Caco-2 (cell line): ENCODE results near the gene ZBTB47. TPM values are rescaled to one million over a fixed set of nuclear protein-coding genes. Genes with fewer than 3 reads are reported as not detected.

Experiments
- BruUV-seq: library from RNA; stranded (reverse); fragments of 400-500 nt; replicated peaks from 2 replicates; lab custom pipeline; 2021; lab: Mats Ljungman, UMichigan
- CTCF ChIA-PET: fragments of 300-600 bp; sonication (Branson Sonifier 250); formaldehyde crosslinking; loops from one replicate; lab custom pipeline; 2022; ENCODE audit warnings: antibody characterized with exemption; lab: Charles Lee
- POLR2A ChIA-PET: fragments of 300-600 bp; sonication (Branson Sonifier 250); formaldehyde crosslinking; loops from one replicate; lab custom pipeline; 2022; ENCODE audit warnings: antibody characterized with exemption; lab: Charles Lee
- DNase-seq, 2 experiments: peaks; one replicate each; pipeline versions ENCODE4 v3.0.0 to v3.0.0-alpha.2; 2020 to 2022
- H3K27me3 ChIP-seq: replicated peaks from 2 replicates; pipeline ENCODE4 v1.6.0; 2011; ENCODE audit warnings: low read length; ENCODE audit not compliant: control insufficient read depth, insufficient read depth
- H3K36me3 ChIP-seq: 2 replicates; pipeline ENCODE4 v1.5.1; 2011; ENCODE audit warnings: low read length; ENCODE audit not compliant: control insufficient read depth, insufficient read depth
- H3K4me1 ChIP-seq: fragments of 250-450 bp; sonication (Bioruptor Pico); 2 replicates; pipeline ENCODE4 v1.5.1; 2020; ENCODE audit warnings: mild to moderate bottlenecking
- H3K4me3 ChIP-seq: 2 replicates; pipeline ENCODE4 v1.5.1; 2011; ENCODE audit warnings: low read depth, mild to moderate bottlenecking, control low read depth, low read length
- H3K9me3 ChIP-seq: fragments of 250-450 bp; sonication (Bioruptor Pico); 2 replicates; pipeline ENCODE4 v1.5.1; 2020; ENCODE audit warnings: mild to moderate bottlenecking, moderate library complexity
- H3K27ac Mint-ChIP-seq: one replicate; pipeline ENCODE4 v1.8.0; 2022; ENCODE audit warnings: mixed read lengths; ENCODE audit not compliant: unreplicated experiment
- H3K27me3 Mint-ChIP-seq: one replicate; pipeline ENCODE4 v1.8.0; 2022; ENCODE audit warnings: mixed read lengths; ENCODE audit not compliant: insufficient read depth, unreplicated experiment
- H3K36me3 Mint-ChIP-seq: one replicate; pipeline ENCODE4 v1.8.0; 2022; ENCODE audit warnings: mild to moderate bottlenecking, mixed read lengths; ENCODE audit not compliant: insufficient read depth, unreplicated experiment
- H3K4me1 Mint-ChIP-seq: one replicate; pipeline ENCODE4 v1.8.0; 2022; ENCODE audit warnings: low read depth, mixed read lengths; ENCODE audit not compliant: unreplicated experiment
- H3K4me3 Mint-ChIP-seq: one replicate; pipeline ENCODE4 v1.8.0; 2022; ENCODE audit warnings: mild to moderate bottlenecking, moderate library complexity, mixed read lengths; ENCODE audit not compliant: unreplicated experiment
- H3K9me3 Mint-ChIP-seq: one replicate; pipeline ENCODE4 v1.8.0; 2022; ENCODE audit warnings: mixed read lengths; ENCODE audit not compliant: unreplicated experiment
- intact Hi-C: fragments of 100-400 bp; cut with micrococcal nuclease; formaldehyde crosslinking; loops from one replicate; pipeline ENCODE4 v1.10.0; 2022; ENCODE audit not compliant: unreplicated experiment
- total RNA-seq: library from RNA; stranded (reverse); gene quantifications from 2 replicates; pipeline ENCODE4 v1.2.3, GENCODE V29; 2022
- TF ChIP-seq, protein P1 (sequence below), 2 experiments: fragments of 200-600 bp in 1 of 2; IDR thresholded peaks; 1 replicate in 1 of 2; 2 replicates in 1 of 2; pipeline versions ENCODE4 v1.5.1 to v1.8.0; 2011 to 2022; ENCODE audit warnings: antibody characterized with exemption in 1 of 2, control low read depth in 1 of 2, inconsistent platforms in 1 of 2, low read depth in 1 of 2, low read length in 1 of 2, mild to moderate bottlenecking in 1 of 2, moderate library complexity in 1 of 2; ENCODE audit not compliant: insufficient read depth in 1 of 2, severe bottlenecking in 1 of 2, unreplicated experiment in 1 of 2

ZBTB47 gene
- total RNA-seq, 1 experiment from 2014 or later: 4.8 TPM

DNA sequence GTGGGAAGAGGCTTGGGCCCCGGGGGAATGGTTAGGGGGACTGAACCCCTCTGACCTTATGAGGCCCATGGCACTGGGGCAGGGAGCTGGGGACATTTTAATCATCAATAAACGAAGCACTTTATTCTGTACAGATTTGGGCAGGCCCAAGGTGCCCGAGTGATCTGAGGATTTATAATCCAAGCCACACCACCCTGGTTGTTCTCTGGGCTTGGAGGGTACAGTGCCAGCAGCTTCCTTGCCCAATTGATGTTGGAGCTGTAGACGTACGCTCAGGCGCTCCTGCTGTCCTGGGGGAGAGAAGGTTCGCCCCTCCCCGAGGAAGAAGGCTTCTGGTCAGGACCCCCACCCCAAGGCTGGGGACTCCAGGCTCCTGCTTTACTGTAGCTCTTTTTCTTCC is 12.5 kb downstream of the ZBTB47 start:
- BruUV-seq: no TSS peak

DNA sequence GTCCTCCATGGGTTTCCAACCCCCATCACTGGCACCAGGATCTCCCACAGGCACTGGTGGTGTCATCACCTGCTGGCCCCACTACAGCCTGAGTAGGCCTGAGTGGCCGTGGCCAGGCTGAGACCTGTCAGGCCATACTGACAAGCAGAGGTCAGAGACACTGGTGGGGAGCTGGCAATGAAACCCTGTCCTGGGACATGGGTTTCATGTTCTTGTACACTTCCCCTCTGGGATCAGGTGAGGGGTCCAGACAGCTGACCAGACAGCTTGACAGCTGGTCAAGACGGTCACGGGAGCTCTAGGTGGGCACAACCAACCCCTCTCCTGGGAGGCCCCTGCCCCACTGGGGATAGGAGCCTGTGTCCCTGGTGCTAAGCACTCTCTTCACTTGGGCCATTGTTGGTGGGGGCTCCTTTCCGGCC is 13.1 kb downstream of the ZBTB47 start:
- no TSS peak for BruUV-seq
- Histone ChIP-seq H3K9me3 (no peaks in the 10 kb centered on the region), H3K36me3 (no peaks in the 10 kb centered on the region), H3K4me1 (no peaks in the 10 kb centered on the region), H3K27me3 (no peaks in the 10 kb centered on the region), H3K4me3 (no peak overlapping the region)
- peak in 1 of 2 experiments; percentile 27 for DNase-seq
- ChIA-PET POLR2A (no interaction called here), CTCF (no interaction called here)
- H3K9me3 Mint-ChIP-seq: no peaks in the 10 kb centered on the region
- H3K4me3 Mint-ChIP-seq: no peak overlapping the region
- intact Hi-C loops: no loop called here
- TF ChIP-seq, protein P1, sequence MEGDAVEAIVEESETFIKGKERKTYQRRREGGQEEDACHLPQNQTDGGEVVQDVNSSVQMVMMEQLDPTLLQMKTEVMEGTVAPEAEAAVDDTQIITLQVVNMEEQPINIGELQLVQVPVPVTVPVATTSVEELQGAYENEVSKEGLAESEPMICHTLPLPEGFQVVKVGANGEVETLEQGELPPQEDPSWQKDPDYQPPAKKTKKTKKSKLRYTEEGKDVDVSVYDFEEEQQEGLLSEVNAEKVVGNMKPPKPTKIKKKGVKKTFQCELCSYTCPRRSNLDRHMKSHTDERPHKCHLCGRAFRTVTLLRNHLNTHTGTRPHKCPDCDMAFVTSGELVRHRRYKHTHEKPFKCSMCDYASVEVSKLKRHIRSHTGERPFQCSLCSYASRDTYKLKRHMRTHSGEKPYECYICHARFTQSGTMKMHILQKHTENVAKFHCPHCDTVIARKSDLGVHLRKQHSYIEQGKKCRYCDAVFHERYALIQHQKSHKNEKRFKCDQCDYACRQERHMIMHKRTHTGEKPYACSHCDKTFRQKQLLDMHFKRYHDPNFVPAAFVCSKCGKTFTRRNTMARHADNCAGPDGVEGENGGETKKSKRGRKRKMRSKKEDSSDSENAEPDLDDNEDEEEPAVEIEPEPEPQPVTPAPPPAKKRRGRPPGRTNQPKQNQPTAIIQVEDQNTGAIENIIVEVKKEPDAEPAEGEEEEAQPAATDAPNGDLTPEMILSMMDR (IDR thresholded peaks at IDR 0.05; ENCODE audit: insufficient read depth in 1 of 2, low read depth in 1 of 2, low read length in 1 of 2, severe bottlenecking in 1 of 2, unreplicated experiment in 1 of 2): no peak
- peaks cover 5% of the 10 kb centered on the region for H3K36me3 Mint-ChIP-seq
- no peaks in the 10 kb centered on the region for H3K4me1 Mint-ChIP-seq
- no peaks in the 10 kb centered on the region for H3K27me3 Mint-ChIP-seq
- no peak overlapping the region for H3K27ac Mint-ChIP-seq

More for the DNA sequence above, 12.5 kb downstream of the ZBTB47 start:
- Histone ChIP-seq H3K36me3 (no peaks in the 10 kb centered on the region), H3K4me3 (no peak overlapping the region), H3K27me3 (no peaks in the 10 kb centered on the region), H3K9me3 (no peaks in the 10 kb centered on the region), H3K4me1 (no peaks in the 10 kb centered on the region)
- TF ChIP-seq, protein P1 (IDR thresholded peaks at IDR 0.05; ENCODE audit: insufficient read depth in 1 of 2, low read depth in 1 of 2, low read length in 1 of 2, severe bottlenecking in 1 of 2, unreplicated experiment in 1 of 2): no peak
- Mint-ChIP-seq H3K27ac (no peak overlapping the region), H3K9me3 (no peaks in the 10 kb centered on the region), H3K4me1 (no peaks in the 10 kb centered on the region), H3K4me3 (no peak overlapping the region), H3K27me3 (no peaks in the 10 kb centered on the region), H3K36me3 (peaks cover 10% of the 10 kb centered on the region)
- ChIA-PET CTCF (interaction anchor here (0.7 kb wide), 1 partner anchor 165 kb away, joined by 3 read pairs; no protein-coding TSS in a partner anchor), POLR2A (interaction anchor here (0.6 to 0.7 kb wide), 2 partner anchors 14 to 70 kb away, joined by 3 to 4 read pairs; no protein-coding TSS in a partner anchor)
- DNase-seq: no peak
- intact Hi-C loops: no loop called here

DNA sequence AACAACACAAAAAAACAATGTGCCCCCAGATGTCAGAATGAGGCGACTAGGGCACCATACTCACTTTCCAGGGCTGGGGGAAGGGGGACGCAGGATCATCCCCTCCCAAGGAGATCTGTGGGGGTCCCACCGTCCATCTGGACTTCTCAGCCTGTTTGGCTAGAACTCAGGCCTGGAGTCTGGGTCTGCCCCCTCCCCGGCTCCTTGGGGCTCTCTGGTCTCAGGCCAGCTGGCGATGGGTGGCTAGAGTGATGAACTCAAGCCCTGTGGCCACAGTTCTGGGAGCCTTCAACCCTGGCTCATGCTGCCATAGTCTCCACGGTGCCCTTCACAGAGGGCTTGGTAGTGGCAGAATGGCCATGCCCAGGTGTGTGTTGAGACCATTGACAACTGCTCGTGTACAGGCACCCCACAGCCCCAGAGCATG is 13.6 kb downstream of the ZBTB47 start:
- BruUV-seq: no TSS peak

More for the DNA sequence above, 13.6 kb downstream of the ZBTB47 start:
- Mint-ChIP-seq H3K27ac (no peak overlapping the region), H3K9me3 (no peaks in the 10 kb centered on the region), H3K4me1 (no peaks in the 10 kb centered on the region), H3K36me3 (peaks cover 5% of the 10 kb centered on the region), H3K27me3 (no peaks in the 10 kb centered on the region), H3K4me3 (no peak overlapping the region)
- DNase-seq: peak in 1 of 2 experiments; percentile 11
- TF ChIP-seq, protein P1 (IDR thresholded peaks at IDR 0.05; ENCODE audit: insufficient read depth in 1 of 2, low read depth in 1 of 2, low read length in 1 of 2, severe bottlenecking in 1 of 2, unreplicated experiment in 1 of 2): no peak
- Histone ChIP-seq H3K36me3 (no peaks in the 10 kb centered on the region), H3K4me3 (no peak overlapping the region), H3K4me1 (no peaks in the 10 kb centered on the region), H3K9me3 (no peaks in the 10 kb centered on the region), H3K27me3 (no peaks in the 10 kb centered on the region)
- ChIA-PET POLR2A (no interaction called here), CTCF (no interaction called here)
- intact Hi-C loops: no loop called here
